Pancreas (tissue), 10 donors: ENCODE measurements around the gene GOLT1A. TPM values are rescaled to one million over a fixed set of nuclear protein-coding genes. Genes with fewer than 3 reads are reported as not detected.

Experiments
- ATAC-seq, 4 donors: fragments of 200-7000 bp; cut with Tn5 transposase; one replicate each; pipeline versions ENCODE4 v1.8.0 to v1.9.1; 2020; ENCODE audit warnings: mild to moderate bottlenecking in 4 of 4, moderate library complexity in 4 of 4
- DNase-seq, 6 donors: peaks; one replicate each; pipeline ENCODE4 v3.0.0-alpha.2; 2020
- FAIRE-seq: peaks from 2 replicates; lab custom pipeline; 2012; peaks lifted over from hg19 to GRCh38; lab: Jason Lieb, UNC
- H3K27ac ChIP-seq, 4 donors: fragments of 200-600 bp; sonication (generic); 1 replicate in 3 of 4; 2 replicates in 1 of 4; pipeline versions ENCODE4 v1.5.0 to v1.8.0; 2020
- H3K27me3 ChIP-seq, 4 donors: fragments of 200-600 bp; one replicate each; pipeline ENCODE4 v1.8.0; 2021
- H3K36me3 ChIP-seq, 3 donors: fragments of 200-600 bp; sonication (generic) in 1 of 3; one replicate each; pipeline versions ENCODE4 v1.5.0 to v1.8.0; 2020 to 2021
- H3K4me1 ChIP-seq, 3 donors: fragments of 200-600 bp; one replicate each; pipeline ENCODE4 v1.8.0; 2021
- H3K4me3 ChIP-seq, 4 donors: fragments of 200-600 bp; sonication (generic) in 2 of 4; one replicate each; pipeline versions ENCODE4 v1.5.0 to v1.8.0; 2020 to 2021
- H3K9me3 ChIP-seq, 4 donors: fragments of 200-600 bp; one replicate each; pipeline ENCODE4 v1.8.0; 2021
- WGBS, 2 donors: extraction: QIAGEN DNeasy Blood & Tissue Kit; methylation state at CpG; one replicate each; pipeline ENCODE4 v1.1.7; 2013; 5-methylcytosine and 5-hydroxymethylcytosine counted together
- intact Hi-C, 3 donors: fragments of 100-400 bp; cut with DNase I; formaldehyde crosslinking; loops; one replicate each; pipeline versions ENCODE4 v1.11.1 to v1.14.2; 2022
- polyA plus RNA-seq, 2 donors: library from polyadenylated mRNA; stranded (reverse); fragments of 200-250 nt; gene quantifications; one replicate each; pipeline ENCODE4 v1.2.3, GENCODE V29; 2013
- total RNA-seq, 6 donors: library from RNA; stranded (reverse); fragmentation: NEBNext Ultra II Directional in 4 of 6; extraction: Animal tissue kit (Norgen Biotek cat#: 25700) in 4 of 6; gene quantifications; one replicate each; pipeline versions ENCODE4 v1.2.1 to v1.2.4, GENCODE V29; 2021 to 2023
- TF ChIP-seq, protein P1 (sequence below), 4 donors: fragments of 200-600 bp; sonication (generic) in 3 of 4; IDR thresholded peaks; one replicate each; pipeline versions ENCODE4 v1.5.0 to v1.8.0; 2021; ENCODE audit warnings: antibody characterized with exemption in 4 of 4
- donor health status: healthy with polysubstance abuse.
- donor health status: DM: no; HTN: no; CAD: no; lungs with moderate emphysema.
- donor health status: DM: no; HTN: no; CAD: no.
- donor health status: control.
- donor health status: control.
- donor health status: Bipolar disorder and iron deficiency.
- donor health status: DM: yes; HTN: yes; CAD: no.
- donor health status: DM: no; HTN: no; CAD: no.
- donor health status: DM: no; HTN: no; CAD: no.
- donor health status: DM: yes; HTN: yes; CAD: no.

The GOLT1A gene
- total and polyA plus RNA-seq, 8 donors = 6.0 to 38.8 (median 8.4) TPM

- TF ChIP-seq, protein P1, sequence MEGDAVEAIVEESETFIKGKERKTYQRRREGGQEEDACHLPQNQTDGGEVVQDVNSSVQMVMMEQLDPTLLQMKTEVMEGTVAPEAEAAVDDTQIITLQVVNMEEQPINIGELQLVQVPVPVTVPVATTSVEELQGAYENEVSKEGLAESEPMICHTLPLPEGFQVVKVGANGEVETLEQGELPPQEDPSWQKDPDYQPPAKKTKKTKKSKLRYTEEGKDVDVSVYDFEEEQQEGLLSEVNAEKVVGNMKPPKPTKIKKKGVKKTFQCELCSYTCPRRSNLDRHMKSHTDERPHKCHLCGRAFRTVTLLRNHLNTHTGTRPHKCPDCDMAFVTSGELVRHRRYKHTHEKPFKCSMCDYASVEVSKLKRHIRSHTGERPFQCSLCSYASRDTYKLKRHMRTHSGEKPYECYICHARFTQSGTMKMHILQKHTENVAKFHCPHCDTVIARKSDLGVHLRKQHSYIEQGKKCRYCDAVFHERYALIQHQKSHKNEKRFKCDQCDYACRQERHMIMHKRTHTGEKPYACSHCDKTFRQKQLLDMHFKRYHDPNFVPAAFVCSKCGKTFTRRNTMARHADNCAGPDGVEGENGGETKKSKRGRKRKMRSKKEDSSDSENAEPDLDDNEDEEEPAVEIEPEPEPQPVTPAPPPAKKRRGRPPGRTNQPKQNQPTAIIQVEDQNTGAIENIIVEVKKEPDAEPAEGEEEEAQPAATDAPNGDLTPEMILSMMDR (IDR thresholded peaks at IDR 0.05) = no peak
- DNase-seq (no peak), ATAC-seq (peak in 1 of 4 donors; percentile 38), FAIRE-seq (no peak)
- Histone ChIP-seq H3K27me3 (no peaks in the 10 kb centered on the region), H3K4me1 (no peaks in the 10 kb centered on the region), H3K36me3 (peaks cover 0 to 28% (median 0%) of the 10 kb centered on the region in 3 donors), H3K27ac (no peak overlapping the region), H3K4me3 (no peak overlapping the region), H3K9me3 (no peaks in the 10 kb centered on the region)
- intact Hi-C loops = no loop called here
These were observed 18.7 kb upstream of the GOLT1A start for GRCh38 chr1:204232526-204232925.

- no peak overlapping the region for H3K27ac ChIP-seq
- TF ChIP-seq, protein P1 (IDR thresholded peaks at IDR 0.05) = no peak
- intact Hi-C loops = no loop called here
- no peaks in the 10 kb centered on the region for H3K9me3 ChIP-seq
- no peaks in the 10 kb centered on the region for H3K27me3 ChIP-seq
- H3K4me1 ChIP-seq = no peaks in the 10 kb centered on the region
- ATAC-seq (no peak), FAIRE-seq (no peak), DNase-seq (no peak)
- peaks cover 0 to 28% (median 0%) of the 10 kb centered on the region in 3 donors for H3K36me3 ChIP-seq
- WGBS, 2 donors = 95 to 97% methylated on average over 14 of the region's 14 CpGs
- H3K4me3 ChIP-seq = no peak overlapping the region
These were observed 16.4 kb upstream of the GOLT1A start for GRCh38 chr1:204230211-204230610.

GRCh38 chr1:204228896-204229295 is 15.1 kb upstream of the GOLT1A start:
- FAIRE-seq (no peak), ATAC-seq (no peak), DNase-seq (no peak)
- WGBS, 2 donors = 97 to 98% methylated on average over 13 of the region's 13 CpGs
- intact Hi-C loops = no loop called here
- H3K4me3 ChIP-seq = no peak overlapping the region
- H3K27me3 ChIP-seq = no peaks in the 10 kb centered on the region
- H3K9me3 ChIP-seq = no peaks in the 10 kb centered on the region
- no peak overlapping the region for H3K27ac ChIP-seq
- peaks cover 0 to 28% (median 0%) of the 10 kb centered on the region in 3 donors for H3K36me3 ChIP-seq
- H3K4me1 ChIP-seq = no peaks in the 10 kb centered on the region
- TF ChIP-seq, protein P1 (IDR thresholded peaks at IDR 0.05) = no peak

DNA sequence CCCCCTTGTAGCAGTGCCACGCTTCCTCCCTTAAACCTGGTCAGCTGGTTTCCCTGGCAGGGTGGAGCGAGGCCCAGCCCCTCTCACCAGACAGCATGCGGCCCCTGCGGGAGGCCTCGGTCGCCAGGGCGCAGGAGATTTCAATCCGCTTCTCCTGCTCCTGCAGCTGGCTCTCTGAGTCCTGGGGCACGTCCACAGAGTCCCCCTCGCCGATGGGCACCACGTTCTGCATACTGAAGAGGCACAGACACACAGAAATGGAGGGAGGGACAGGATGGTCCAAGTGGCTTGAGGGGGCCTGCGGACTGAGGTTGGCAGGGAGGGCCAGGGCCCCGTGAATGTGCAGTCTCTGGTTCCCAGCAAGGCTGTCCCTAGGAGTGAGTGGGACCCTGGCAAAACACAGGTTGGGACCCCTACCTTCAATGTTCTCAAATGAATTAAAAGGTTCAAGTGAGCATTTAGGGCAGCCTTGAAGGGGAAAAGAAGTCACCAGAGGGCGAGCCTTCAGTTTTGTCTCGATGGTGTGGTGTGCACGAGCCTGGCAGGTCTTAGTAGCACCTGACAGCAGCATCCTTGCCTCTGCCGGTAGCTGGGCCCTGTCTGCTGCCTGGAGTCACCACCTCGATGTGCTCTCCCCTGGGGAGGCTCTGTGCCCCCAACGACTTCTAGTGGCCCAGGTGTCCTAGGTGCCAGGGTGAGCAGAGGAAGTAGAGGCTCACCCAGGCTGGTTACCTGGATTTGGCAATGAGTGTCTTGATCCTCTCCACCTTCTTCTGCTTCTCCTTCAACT is 14.4 kb upstream of the GOLT1A start:
- no peak for DNase-seq
- H3K4me3 ChIP-seq = no peak overlapping the region
- no peaks in the 10 kb centered on the region for H3K9me3 ChIP-seq
- TF ChIP-seq, protein P1 (IDR thresholded peaks at IDR 0.05) = no peak
- 87 to 89% methylated on average over 20 of the region's 20 CpGs for WGBS, 2 donors
- intact Hi-C loops = no loop called here
- no peak for ATAC-seq
- H3K27ac ChIP-seq = no peak overlapping the region
- FAIRE-seq = no peak
- peaks cover 0 to 28% (median 0%) of the 10 kb centered on the region in 3 donors for H3K36me3 ChIP-seq
- H3K27me3 ChIP-seq = no peaks in the 10 kb centered on the region
- H3K4me1 ChIP-seq = no peaks in the 10 kb centered on the region

DNA sequence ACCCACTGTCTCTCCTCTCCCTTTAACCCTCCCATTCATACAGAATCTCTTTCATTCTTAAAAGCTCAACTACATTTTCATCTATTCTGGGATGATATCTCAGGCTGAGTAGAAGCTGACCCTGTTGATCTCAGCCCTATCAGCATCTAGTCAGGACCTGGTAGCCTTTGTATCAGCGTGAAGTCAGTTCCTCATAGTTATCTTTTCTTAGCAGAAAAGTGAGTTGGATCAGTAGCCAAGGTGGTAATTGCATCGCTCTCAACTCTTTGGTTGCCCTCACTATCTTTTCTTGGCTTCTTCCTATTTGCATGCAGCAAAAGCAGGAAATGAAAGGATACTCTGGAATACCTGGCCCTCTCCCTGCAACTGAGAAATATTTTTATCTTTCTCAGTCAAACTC is 13.6 kb upstream of the GOLT1A start:
- intact Hi-C loops = no loop called here
- no peak overlapping the region for H3K4me3 ChIP-seq
- FAIRE-seq = no peak
- WGBS, 2 donors = 94 to 97% methylated on average over 2 of the region's 2 CpGs
- no peak overlapping the region for H3K27ac ChIP-seq
- no peak for DNase-seq
- H3K4me1 ChIP-seq = no peaks in the 10 kb centered on the region
- H3K9me3 ChIP-seq = no peaks in the 10 kb centered on the region
- no peak for ATAC-seq
- H3K27me3 ChIP-seq = no peaks in the 10 kb centered on the region
- TF ChIP-seq, protein P1 (IDR thresholded peaks at IDR 0.05) = no peak
- H3K36me3 ChIP-seq = peaks cover 0 to 34% (median 0%) of the 10 kb centered on the region in 3 donors
